GM18511 (cell line): ENCODE data around the gene HMCES.
A peak's percentile ranks its signal among the peaks of the same experiment; 100 is the strongest.
"Not testable (repeated sequence)": the region's sequence is repeated elsewhere in the genome, so short reads cannot be mapped to it uniquely, and the experiment has no call there.

Experiments used
- ATAC-seq: cut with Tn5 transposase; IDR thresholded peaks from one replicate; pipeline ENCODE4 v1.9.1; 2021; ENCODE audit warnings: mild to moderate bottlenecking, moderate library complexity; ENCODE audit not compliant: unreplicated experiment

HMCES gene

DNA sequence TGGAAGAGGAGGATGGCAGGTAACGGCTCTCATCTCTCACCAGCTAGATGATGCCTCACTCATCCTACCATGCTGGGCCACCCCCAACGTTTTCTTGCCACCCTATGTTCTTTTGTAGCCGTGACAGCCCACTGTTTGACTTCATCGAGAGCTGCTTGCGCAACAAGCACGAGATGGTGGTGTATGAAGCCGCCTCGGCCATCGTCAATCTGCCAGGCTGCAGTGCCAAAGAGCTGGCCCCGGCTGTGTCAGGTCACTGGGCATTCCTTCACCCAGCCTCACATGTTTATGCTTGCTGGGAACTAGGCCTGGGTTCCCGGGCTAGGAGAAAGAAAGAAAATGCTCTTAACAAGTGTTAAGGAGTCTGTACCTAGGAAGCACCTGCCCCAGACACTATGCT is 21.1 kb upstream of the HMCES start:
- no peak for ATAC-seq

DNA sequence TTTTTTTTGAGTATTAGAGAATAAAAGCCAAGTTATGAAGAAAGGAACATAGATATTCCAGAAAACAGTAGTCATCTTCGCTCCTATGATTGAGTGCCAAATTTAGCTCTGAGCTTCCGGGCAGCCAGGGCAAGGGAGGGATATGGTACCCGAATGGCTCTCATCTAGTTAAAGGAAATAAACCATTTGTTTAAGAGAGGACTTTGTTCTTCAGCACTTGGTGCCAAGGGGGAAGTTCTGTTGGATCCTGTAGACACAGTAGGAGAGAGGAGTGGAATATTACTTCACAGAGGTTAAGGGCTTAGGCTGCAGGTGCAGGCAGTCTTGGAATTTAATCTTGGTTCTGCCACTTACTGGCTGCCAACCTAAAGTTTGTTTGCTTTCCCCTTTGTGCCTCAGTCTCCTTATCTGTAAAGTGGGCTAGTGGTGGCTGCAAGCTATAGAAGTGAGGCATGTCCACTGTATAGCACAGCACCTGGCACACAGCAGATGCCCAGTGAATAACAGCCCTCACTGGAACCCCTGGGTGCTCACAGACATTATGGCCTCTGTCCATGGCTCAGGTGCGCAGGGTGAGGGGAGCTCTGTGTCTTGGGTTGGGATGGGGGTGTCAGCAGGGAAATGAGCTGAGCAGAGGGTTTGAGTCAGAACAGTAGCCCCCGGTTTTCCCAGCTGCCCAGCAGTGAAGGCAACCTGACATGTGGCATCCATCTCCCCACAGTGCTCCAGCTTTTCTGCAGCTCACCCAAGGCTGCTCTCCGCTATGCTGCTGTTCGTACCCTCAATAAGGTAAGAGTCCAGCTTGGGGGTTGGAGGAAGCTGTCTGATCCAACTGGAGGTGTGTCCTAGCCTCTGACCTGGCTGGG is 18.8 kb upstream of the HMCES start:
- no peak for ATAC-seq

DNA sequence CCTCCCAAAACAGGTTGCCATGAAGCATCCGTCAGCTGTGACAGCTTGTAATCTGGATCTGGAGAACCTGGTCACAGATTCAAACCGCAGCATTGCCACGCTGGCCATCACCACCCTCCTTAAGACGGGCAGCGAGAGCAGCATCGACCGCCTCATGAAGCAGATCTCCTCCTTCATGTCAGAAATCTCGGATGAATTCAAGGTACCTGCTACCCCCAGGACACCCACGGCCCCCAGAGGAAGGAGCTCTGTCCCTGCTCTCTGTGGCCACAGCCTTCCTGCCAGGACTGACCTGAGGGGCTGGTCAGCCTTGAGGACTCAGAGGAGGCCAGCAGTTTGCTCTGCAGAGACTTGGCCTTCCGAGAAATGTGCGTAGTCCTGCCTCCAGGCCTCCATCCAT is 18.1 kb upstream of the HMCES start:
- ATAC-seq = no peak

DNA sequence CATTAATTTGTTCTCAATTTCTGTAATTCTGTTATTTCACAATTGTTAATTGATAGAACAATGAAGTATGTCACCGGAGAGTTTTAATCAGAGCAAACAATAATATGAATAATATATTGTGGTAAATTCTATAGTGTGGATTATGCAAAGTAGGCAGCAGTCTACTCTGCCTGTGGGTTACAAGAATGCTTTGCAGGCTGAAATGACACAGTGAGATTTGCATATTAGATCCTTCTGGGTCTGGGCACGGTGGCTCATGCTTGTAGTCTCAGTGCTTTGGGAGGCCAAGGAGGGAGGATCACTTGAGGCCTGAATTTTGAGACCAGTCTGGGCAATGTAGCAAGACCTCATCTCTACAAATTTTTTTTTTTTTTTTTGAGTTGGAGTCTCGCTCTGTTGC is 16.8 kb upstream of the HMCES start:
- no peak for ATAC-seq

DNA sequence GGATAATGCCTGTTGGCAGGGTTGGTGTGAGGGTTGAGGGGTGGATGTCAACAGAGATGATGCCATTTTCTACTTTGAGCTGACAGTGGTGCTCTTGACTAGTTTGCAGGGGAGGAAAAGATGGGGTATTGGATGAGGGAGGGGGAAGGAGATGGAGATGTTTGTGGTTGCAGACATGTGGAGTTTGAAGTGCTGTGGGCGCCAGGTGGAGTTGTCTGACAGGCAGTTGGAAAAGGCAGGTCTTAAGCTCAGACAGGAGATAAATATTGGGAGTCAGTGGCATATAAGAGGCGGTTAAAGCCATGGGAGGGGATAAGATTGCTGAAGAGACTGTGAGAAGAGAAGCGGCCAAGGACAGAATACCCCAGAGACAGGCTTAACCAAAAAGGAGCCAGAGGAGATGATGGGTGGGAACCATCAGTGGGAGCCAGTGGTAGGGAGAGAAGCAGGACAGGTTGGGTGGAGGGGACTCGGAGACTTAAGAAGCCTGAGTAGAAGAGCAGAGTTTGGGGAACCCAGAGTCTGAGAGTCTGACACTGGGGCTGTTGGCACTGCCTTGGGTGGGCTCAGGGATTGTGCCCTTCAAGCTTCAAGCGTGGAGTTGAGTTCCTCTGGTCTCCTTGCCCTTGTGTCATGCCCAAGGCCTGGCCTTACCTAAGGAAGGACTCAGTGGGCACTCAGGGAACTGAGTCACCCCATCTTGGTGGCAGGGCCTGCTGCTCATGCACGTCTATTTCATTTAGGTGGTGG is 15.3 kb upstream of the HMCES start:
- no peak for ATAC-seq

DNA sequence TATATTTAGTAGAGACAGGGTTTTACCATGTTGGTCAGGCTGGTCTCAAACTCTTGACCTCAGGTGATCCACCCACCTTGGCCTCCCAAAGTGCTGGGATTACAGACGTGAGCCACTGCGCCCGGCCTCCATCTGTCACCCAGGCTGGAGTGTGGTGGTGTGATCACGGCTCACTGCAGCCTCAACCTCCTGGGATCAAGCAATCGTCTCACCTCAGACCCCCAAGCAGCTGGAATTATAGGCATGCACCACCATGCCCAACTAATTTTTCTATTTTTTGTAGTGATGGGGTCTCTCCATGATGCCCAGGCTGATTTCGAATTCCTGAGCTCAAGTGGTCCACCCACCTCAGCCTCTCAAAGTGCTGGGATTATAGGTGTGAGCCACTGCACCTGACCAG is 13.7 kb upstream of the HMCES start:
- not testable (repeated sequence) for ATAC-seq

DNA sequence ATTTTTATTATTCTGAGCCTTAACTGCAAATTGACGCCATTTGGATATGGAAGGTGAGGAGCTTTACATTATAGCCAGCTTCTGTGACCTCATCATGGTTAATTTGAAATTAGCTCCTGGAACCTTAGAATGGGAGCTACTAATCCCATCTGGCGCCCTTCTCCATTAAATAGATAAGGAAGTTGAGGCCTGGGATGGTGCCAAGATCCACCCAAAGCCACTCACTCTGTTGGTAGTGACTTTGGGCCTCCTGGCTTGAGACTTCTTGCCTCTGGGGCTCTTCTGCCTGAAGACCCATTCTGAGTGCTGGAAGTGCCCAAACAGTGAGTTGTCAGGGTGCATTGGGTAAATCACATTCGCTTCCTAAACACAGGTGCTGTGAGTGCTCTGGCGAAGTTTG is 12.0 kb upstream of the HMCES start:
- ATAC-seq = no peak

DNA sequence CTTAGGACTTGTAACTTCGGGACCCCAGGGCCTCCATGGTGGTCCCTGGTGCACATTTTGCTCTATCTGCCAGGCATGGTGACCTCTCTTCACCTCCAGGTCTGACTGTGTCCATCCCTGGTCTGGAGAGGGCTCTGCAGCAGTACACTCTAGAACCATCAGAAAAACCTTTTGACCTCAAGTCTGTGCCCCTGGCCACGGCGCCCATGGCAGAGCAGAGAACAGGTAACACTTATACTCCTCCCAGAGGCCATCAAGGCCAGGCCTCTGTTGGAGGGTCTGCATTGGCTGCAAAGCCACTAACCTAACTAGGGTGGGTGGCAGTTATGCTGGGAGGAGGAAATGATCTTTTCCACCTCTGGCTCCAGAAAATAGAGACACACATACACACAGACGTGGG is 10.3 kb upstream of the HMCES start:
- ATAC-seq = no peak

DNA sequence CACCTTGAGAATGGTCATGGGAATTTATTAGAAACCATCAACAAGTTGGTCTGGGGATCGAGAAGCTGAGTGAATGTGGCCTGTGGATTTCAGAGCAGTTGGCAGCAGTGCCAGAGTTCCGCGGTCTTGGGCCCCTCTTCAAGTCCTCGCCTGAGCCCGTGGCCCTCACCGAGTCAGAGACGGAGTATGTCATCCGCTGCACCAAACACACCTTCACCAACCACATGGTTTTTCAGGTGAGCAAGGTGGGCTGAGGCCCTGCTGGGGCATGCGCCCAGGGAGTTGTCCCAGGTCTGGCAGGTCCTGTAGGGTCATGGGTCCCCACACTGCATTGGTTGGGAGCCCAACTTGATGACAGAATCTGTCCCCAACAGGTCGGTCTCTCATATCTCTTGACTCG is 7.0 kb upstream of the HMCES start:
- ATAC-seq = no peak

DNA sequence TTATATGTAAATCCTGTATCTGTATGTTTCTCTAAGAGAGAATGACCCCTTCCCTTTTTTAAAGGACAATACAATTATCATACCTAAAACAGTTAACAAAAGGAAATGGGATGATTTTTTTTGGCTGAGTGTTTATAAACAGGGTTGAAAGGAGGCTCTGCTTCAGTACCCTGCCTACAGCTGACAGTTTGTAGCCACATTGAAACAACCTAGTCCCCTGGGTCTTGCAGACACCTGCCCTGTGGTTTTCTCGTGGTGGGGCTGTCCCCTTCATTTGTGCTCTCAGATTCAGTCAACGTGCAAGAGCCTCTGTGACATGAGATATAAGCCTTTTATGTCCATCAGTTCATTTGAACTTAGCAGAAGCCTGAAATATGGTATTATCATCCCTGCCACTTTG is 2.3 kb upstream of the HMCES start:
- peak; percentile 88 for ATAC-seq

DNA sequence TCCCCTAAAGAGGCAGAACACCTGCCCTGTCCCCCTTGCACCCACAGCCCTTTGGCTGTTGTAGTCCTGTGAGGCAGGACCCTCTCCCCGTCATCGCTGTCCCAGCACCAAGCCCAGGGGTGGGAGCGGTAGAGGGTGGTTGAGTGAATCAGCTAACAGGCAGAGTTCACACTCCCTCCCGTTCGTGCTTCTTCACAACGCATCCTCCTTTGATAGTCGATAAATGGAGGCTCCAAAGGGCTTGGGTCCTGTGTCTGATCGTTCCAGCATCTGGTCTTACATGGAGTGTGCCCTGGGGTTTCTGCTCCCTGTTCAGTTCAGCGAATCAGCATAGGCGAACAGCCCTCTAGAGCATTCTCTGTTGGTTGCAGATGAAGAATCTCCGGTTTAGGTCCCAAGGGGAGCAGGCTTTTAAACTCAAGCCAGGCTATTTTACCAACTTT is 820 bp upstream of the HMCES start:
- ATAC-seq = no peak

DNA sequence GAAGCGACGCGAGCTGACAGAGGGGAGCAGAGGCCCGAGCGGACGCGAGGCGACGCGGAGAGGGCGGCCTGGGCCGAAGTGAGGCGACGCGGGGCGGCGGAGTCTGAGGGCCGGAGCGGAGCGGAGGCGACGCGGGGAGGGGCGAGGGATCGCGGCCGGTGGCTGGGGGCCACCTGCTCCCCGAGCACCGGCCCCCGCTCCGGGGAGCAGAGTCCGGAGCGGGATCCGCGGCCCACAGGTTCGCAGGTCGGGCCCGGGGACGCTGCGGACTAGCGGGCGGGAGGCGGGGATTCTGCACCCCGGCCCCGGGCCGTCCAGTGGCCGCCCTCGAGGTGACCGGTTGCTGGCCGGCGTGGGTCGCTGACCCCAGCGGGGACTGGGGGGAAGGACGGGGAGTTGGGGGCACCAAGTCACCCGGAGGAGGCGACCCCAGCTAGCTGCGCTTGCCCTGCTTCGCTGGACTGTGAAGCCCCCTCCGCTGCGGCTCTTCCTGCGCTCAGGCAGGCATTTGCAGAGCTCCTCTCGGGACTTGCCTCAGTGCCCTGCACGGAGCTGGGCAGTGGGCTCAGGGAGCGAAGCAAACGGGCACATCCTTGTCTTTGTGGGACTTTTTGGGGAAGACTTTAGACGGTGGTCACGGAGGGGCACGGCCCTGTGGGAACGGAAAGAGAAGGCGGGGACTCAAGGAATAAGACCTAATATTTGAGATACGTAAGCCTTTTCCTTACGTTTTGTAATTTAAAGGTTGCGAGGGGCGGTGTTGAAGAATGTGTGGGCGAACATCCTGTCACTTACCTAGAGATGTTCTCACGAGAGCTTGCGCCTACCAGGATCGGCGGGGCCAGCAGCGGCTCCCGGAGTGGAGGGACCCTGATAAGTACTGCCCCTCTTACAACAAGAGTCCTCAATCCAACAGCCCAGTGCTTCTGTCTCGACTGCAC is 566 bp downstream of the HMCES start:
- no peak for ATAC-seq

DNA sequence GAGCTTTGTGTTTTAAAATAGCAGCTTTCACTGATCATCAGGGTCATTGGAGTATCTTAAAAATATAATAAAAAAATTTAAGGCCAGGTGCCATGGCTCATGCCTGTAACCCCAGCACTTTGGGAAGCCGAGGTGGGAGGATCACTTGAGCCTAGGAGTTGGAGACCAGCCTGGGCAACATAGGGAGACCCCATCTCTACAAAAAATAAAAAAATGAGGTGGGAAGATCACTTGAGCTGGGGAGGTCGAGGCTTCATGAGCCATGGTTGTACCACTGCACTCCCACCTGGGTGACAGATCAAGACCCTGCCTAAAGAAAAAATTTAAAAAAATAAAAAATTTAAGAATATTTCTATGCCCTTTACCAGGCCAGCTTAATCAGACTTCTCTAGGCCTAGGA is 1.5 kb downstream of the HMCES start:
- no peak for ATAC-seq

DNA sequence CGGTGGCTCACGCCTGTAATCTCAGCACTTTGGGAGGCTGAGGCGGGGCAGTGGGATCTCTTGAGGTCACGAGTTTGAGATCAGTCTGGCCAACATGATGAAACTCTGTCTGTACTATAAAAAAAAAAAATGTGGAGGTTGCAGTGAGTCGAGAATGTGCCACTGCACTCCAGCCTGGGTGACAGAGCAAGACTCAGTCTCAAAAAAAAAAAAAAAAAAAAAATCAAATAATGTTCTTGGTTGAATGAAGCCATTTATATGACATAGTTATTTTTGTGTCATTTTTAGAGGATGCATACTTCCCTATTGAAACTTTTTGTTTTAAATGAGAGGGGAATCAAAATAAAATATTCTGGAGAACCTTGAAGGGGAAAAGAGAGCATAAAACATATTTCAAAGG is 3.1 kb downstream of the HMCES start:
- no peak for ATAC-seq

DNA sequence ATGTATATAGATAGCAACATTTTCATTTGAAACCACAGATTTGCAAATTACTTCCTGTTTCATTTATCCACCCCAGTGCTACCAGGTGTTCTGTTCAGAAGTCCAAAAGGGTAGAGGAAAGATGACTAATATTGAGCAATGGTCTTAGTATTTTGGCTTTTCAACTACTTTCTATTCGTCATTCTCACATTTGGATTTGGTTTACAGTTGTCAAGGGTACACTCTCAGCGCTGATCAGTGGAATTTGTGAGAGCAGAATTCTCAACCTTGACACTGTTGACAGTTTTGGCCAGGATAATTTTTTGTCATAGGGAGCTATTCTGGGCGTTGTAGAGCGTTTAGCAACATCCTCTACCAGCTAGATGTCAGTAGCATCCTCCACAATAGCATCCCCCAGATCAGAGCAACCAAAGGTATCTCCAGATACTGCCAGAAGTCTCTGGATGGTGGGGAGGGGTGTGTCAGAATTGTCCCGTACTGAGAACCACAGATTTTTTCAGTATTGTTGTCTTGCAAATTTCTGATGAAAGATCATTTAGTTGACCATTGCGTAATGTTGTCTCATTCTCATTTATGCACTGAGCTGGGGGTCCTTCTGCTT is 4.2 kb downstream of the HMCES start:
- ATAC-seq = peak; percentile 84

DNA sequence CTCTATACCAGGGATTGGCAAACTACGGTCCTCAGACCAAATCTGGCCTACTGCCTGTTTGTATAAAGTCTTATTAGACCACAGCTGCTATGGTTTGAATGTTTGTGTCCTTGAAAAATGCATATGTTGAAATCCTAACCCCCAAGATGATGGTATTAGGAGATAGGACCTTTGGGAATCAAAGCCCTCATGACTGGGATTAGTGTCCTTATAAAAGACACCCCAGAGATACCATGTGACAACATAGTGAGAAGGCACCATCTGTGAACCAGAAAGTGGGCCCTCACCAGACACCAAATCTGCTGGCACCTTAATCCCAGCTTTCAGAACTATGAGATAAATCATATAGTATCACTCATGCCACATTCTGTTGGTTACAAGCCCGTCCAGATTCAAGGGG is 7.4 kb downstream of the HMCES start:
- ATAC-seq = no peak

DNA sequence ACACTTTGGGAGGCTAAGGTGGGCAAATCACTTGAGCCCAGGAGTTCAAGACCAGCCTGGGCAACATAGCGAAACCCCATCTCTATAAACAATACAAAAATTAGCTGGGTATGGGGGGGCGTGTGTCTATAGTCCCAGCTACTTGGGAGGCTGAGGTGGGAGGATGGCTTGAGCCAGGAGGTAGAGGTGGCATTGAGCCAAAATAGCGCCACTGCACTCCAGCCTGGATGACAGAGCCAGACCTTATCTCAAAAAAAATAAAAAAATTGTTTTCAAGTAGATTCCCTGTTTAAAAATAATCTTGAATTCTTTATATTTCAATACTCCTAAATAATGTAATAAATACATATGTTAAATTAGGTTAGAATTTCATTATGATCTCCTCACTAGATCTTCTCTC is 9.8 kb downstream of the HMCES start:
- ATAC-seq = no peak

DNA sequence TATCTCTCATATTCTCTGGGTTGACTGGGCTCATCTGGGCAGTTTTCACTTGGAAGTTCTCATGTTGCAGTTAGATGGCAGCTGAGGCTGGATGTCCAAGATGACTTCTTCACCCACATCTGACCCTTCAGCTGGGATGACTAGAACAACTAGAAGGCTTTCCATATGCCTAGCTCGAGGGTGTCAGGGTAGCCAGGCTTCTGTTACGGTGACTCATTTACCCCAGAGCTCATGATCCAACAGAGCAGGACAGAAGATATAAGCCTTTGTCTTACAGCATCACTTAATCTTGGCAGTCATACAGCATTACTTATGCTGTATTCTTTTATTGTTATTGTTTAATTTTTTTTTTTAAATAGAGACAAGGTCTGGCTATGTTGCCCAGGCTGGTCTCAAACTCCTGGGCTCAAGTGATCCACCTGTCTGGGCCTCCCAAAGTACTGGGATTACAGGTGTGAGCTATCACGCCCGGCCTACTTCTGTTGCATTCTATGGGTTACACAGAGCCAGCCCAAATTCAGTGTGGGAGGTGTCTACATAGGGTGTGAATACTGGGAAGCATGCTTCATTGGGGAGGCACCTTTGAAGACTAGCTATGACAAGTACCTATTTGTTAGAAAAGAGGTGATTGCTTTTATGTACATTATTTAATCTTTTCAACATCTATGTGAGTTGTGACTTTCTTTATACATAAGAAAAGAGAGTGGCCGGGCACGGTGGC is 10.7 kb downstream of the HMCES start:
- no peak for ATAC-seq

DNA sequence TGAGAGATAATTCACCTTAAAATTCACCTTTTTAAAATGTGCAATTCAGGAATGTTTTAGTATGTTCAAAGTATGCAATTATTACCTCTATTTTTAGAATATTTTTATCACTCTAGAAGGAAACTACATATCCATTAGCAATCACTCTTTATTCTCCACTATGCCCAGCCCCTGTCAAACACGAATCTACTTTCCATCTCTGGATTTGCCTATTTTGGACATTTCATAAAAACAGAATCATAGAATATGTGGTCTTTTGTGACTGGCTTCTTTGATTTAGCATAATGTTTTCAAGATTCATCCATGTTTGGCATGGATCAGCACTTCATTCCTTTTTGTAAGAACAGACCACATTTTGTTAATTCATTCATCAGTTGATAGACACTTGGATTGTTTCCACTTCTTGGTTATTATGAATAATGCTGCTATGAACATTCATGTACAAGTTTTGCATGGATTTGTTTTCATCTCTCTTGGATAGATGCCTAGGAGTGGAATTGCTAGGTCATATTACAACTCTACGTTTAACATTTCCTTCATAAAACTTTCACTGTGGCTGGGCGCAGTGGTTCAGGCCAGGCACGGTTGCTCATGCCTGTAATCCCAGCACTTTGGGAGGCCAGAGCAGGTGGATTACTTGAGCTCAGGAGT is 12.7 kb downstream of the HMCES start:
- ATAC-seq = no peak

DNA sequence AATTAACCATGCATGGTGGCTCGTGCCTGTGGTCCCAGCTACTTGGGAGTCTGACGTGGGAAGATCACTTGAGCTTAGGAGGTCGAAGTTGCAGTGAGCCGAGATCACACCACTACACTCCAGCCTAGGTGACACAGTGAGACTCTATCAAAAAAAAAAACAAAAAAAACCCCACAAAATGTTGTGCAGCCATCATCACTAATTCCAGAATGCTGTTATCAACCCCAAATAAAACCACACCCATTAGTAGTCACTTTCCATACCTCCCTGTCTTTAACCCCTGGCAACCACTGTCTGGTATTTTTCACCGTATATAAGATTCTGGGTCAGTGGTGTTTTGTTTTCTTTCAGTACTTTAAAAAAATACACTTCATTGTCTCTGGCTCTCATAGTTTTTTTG is 16.6 kb downstream of the HMCES start:
- no peak for ATAC-seq
